ENCODE data around the gene SENP2. TPM values are rescaled to one million over a fixed set of nuclear protein-coding genes. Genes with fewer than 3 reads are reported as not detected.
A peak's percentile ranks its signal among the peaks of the same experiment; 100 is the strongest.
"Not testable (repeated sequence)": the region's sequence is repeated elsewhere in the genome, so short reads cannot be mapped to it uniquely, and the experiment has no call there.

The SENP2 gene
- total RNA-seq, 1 experiment from 2014 or later = 23.9 TPM

DNA sequence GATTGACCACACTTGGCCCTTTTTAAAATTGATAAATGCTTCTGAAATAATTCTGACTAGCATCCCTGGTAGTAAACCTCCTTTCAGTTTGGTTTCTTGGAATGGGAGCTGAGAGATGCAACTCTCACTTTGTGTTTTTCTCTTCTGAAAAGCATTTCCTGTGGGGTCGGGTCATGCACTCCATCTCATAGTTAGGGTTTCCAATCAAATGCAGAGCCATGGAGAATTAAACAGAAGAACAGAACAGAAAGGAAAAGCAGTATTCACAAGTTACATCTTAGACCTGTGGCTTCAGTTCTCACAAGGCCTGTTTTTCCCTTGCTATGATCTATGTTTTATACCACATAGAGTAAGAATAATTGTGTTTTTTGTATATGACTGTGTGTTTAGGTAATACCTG lies 39.7 kb downstream of the SENP2 start:
- Histone ChIP-seq H3K36me3 (replicated peaks; ENCODE audit: control insufficient read depth, insufficient read depth, low read length) (peaks cover 15% of the 10 kb centered on the region), H3K27me3 (ENCODE audit: control insufficient read depth, insufficient read depth, low read length) (no peaks in the 10 kb centered on the region), H3K4me3 (ENCODE audit: insufficient read depth, low read depth, low read length) (no peak overlapping the region)
- no peak for DNase-seq

DNA sequence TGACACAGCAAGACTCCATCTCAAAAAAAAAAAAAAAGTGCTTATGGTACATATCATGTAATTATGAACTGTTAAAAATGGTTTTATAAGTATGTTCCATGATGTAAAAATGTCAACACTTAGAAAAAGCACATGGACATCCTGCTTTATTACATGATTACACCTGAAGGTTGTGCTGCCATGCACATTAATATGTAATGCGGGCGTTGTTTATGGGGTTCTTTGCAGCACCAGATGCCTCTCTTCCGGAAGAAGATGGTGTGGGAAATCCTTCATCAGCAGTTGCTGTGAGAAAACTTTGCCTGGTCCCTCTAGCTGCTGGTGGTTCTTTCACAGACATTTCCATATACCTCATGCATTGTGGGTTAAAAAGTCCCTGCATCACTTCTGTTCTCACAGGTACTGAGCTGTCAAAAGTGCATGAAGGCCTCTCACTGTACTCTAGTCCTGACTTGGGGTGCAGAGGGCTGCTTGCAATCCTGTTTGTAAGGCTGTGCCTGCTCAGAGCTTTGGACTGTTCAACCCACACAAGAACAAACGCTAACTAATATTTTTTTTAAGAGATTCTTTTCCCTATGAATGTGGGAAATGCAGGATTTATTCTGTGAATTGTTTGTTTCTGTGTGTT lies 43.6 kb downstream of the SENP2 start:
- Histone ChIP-seq H3K4me3 (ENCODE audit: insufficient read depth, low read depth, low read length) (no peak overlapping the region), H3K36me3 (replicated peaks; ENCODE audit: control insufficient read depth, insufficient read depth, low read length) (peaks cover 12% of the 10 kb centered on the region), H3K27me3 (ENCODE audit: control insufficient read depth, insufficient read depth, low read length) (no peaks in the 10 kb centered on the region)
- no peak for DNase-seq

DNA sequence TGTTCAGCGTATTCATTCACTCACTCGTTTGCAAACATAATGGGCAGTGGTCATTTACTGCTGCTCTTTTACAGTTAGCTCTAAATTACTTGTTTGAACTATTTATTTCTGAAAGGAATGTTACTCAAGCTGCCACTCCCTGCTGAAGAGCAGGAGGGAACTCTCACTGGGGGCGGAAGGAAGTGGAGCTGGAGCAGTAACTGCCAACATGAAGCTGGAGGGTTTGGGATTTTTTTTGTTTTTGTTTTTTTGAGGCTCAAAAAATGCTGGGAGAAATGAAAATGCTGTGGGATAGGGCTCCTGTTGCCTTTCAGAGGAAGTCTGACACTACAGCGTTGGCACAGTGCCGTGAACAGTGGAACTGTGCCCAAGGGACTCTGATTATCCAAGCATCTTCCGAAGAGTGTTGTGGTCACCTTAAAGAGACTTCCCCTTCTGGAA lies 44.1 kb downstream of the SENP2 start:
- H3K4me3 ChIP-seq (ENCODE audit: insufficient read depth, low read depth, low read length) = no peak overlapping the region
- no peak for DNase-seq
- no peaks in the 10 kb centered on the region for H3K27me3 ChIP-seq (ENCODE audit: control insufficient read depth, insufficient read depth, low read length)
- H3K36me3 ChIP-seq (replicated peaks; ENCODE audit: control insufficient read depth, insufficient read depth, low read length) = peaks cover 11% of the 10 kb centered on the region

DNA sequence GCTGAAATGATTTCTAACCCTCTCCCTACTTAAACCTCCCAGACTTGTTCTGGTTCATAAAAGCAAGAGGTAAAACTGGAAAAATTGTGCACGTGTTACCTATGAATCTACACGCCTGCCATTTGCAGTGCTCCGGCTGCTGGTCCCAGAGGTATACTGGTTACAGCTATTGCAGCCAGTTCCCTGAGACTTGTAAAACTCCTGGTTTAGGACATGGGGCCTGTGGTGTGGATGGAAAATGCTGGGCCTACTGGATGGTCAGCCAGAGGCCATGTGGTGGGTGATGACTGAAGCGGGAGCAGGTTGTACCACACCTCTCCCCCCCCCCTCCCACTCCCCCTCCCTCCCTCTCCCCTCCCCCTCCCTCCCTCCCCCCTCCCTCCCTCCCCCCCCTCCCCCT lies 45.0 kb downstream of the SENP2 start:
- Histone ChIP-seq H3K36me3 (replicated peaks; ENCODE audit: control insufficient read depth, insufficient read depth, low read length) (peaks cover 9% of the 10 kb centered on the region), H3K27me3 (ENCODE audit: control insufficient read depth, insufficient read depth, low read length) (no peaks in the 10 kb centered on the region), H3K4me3 (ENCODE audit: insufficient read depth, low read depth, low read length) (no peak overlapping the region)
- no peak for DNase-seq

DNA sequence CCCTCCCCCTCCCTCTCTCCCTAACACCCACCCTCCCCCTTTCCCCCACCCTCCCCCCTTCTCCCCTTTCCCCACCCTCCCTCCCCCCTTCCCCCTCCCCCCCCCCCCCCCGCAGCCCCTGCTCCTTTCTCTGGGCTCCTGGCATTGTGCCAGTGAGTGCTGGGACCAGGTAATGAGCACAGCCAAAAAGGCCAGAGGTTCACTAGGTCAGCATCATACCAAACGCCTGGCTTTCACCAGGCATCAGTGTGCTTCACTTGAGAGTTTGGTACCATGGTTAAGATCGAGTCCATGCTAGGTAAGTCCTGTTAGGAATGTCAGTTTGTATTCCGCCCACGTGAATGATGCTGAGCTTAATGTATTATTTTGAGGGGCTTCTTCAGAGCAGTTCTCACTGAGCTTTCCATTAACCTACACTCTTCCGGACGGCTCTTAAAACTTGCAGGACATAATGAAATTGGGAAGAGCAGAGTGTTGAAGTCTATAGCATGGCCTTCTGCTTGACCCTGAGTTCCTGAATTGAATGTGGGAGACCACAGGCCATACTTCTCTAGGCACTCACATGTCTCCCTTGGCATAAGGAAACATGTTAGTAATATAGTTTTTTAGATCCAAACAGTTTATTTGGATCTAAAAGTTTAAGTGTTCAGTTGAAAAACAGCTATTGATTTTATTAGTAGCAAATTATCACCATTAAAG lies 45.6 kb downstream of the SENP2 start:
- H3K27me3 ChIP-seq (ENCODE audit: control insufficient read depth, insufficient read depth, low read length) = no peaks in the 10 kb centered on the region
- H3K36me3 ChIP-seq (replicated peaks; ENCODE audit: control insufficient read depth, insufficient read depth, low read length) = peaks cover 9% of the 10 kb centered on the region
- no peak overlapping the region for H3K4me3 ChIP-seq (ENCODE audit: insufficient read depth, low read depth, low read length)
- peak; percentile 39 for DNase-seq

DNA sequence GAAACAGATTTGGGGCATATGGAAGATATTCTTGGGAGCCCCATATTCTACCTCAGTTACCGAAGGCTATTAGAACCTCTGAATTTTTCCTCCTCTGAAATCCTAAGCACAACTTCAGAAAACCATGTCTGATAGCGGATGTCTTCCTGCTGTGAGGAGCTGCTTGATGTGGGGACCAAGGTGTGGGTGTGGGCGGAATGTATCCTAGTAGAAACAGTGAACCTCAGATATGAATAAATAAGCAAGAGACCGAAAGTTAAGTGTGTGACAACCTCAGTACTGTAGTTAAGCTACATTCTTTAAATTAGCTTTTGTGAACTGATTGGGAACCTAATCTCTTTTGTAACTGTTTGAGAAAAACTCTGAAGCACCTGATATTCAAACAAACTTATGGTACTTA lies 46.9 kb downstream of the SENP2 start:
- Histone ChIP-seq H3K27me3 (ENCODE audit: control insufficient read depth, insufficient read depth, low read length) (no peaks in the 10 kb centered on the region), H3K36me3 (replicated peaks; ENCODE audit: control insufficient read depth, insufficient read depth, low read length) (peaks cover 6% of the 10 kb centered on the region), H3K4me3 (ENCODE audit: insufficient read depth, low read depth, low read length) (no peak overlapping the region)
- no peak for DNase-seq

DNA sequence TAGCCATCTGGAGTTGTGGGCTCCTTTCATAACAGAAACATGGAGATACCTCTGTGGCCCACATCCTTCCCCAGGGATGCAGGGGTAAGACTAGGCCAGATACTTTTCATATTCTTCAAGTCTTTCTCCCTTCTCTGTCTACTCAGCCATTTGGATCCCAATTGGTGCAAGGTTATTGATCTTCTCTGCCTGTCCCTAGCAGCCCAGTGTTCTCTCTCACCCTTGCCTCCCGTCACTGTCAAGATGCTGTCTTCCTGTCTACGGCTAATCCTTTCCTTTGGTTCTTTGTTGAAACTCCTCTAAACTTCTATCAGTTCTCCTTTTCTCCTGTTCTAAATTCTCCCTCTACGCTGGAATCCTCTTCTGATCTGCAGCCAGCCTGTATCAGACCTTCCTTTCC lies 51.3 kb downstream of the SENP2 start:
- Histone ChIP-seq H3K27me3 (ENCODE audit: control insufficient read depth, insufficient read depth, low read length) (no peaks in the 10 kb centered on the region), H3K36me3 (replicated peaks; ENCODE audit: control insufficient read depth, insufficient read depth, low read length) (0 out of 2 replicates have a peak, but pooled peaks cover 1% of the 10 kb centered on the region), H3K4me3 (ENCODE audit: insufficient read depth, low read depth, low read length) (no peak overlapping the region)
- no peak for DNase-seq

DNA sequence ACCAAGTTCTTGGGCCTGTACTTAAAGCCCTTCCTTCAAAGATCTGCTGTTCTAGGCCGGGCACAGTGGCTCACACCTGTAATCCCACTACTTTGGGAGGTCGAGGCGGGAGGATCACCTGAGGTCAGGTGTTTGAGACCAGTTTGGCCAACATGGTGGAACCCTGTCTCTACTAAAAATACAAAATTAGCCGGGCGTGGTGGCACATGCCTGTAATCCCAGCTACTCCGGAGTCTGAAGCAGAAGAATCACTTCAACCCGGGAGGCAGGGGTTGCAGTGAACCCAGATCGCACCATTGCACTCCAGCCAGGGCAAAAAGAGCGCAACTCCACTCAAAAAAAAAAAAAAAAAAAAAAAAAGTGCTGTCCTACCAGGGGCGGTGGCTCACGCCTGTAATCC lies 52.6 kb downstream of the SENP2 start:
- not testable (repeated sequence) for H3K4me3 ChIP-seq (ENCODE audit: insufficient read depth, low read depth, low read length); DNase-seq; H3K36me3 ChIP-seq (replicated peaks; ENCODE audit: control insufficient read depth, insufficient read depth, low read length); H3K27me3 ChIP-seq (ENCODE audit: control insufficient read depth, insufficient read depth, low read length)

DNA sequence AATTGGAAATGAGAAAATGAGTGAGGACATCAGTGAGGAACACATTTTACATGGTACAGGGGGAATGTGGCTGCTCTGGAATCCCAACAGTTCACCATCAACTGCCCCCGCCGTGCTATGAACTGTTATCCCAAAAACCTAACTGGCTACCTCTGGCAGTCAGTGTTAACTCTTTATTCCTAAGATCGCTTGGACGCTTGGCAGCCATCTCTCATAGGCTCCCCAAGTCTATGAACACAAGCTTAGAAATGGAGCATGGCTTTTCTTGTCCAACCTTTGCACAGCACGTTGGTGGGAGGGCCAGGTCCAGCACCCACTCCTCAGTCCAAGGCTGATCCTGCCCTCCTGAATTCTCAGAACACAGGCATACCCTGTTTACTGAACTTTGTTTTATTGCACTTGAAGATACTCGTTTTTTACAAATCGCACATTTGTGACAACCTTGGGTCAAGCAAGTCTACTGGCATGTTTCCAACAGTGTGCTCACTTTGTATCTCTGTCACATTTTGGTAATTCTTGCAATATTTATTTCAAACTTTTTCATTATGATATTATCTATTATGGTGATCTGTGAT lies 53.6 kb downstream of the SENP2 start:
- H3K4me3 ChIP-seq (ENCODE audit: insufficient read depth, low read depth, low read length) = no peak overlapping the region
- H3K36me3 ChIP-seq (replicated peaks; ENCODE audit: control insufficient read depth, insufficient read depth, low read length) = peaks cover 4% of the 10 kb centered on the region
- H3K27me3 ChIP-seq (ENCODE audit: control insufficient read depth, insufficient read depth, low read length) = no peaks in the 10 kb centered on the region
- DNase-seq = no peak

DNA sequence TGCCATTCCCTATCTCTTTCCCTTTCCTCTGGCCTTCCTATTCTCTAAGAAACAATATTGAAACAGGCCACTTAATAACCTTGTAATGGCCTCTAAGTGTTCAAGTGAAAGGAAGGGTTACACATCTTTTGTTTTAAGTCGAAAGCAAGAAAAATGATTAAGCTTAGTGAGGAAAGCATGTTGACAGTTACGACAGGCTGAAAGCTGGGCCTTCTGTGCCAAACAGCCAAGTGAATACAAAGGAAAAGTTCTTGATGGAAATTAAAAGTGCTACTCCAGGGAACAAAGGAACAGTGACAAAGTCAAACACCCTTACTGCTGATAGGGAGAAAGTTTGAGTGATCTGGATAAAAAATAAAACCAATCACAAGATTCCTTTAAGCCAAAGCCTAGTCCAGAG lies 54.2 kb downstream of the SENP2 start:
- no peak for DNase-seq
- no peak overlapping the region for H3K4me3 ChIP-seq (ENCODE audit: insufficient read depth, low read depth, low read length)

DNA sequence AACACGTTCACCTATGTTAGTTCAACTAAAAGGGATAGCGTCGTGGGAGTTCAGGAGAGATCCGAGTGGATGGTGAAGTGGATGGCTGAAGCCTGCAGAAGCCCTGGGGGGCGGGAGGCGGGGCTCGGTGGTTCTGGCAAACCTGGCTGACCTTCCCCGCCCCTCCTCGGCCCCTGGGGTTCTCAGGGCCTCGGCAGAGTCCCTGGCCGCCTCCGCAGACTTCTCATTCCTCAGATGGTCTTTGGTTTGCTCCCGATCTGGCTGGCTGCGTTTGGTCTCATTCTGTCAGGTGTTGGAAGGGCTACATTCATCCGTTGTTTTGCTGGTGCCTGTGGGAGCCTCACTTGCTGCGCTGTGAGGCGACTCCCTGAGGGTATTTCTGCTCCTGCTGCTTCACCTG lies 59.1 kb downstream of the SENP2 start:
- not testable (repeated sequence) for H3K4me3 ChIP-seq (ENCODE audit: insufficient read depth, low read depth, low read length); DNase-seq; H3K27me3 ChIP-seq (ENCODE audit: control insufficient read depth, insufficient read depth, low read length)
- peaks cover 20% of the 10 kb centered on the region for H3K36me3 ChIP-seq (replicated peaks; ENCODE audit: control insufficient read depth, insufficient read depth, low read length)

More for the DNA sequence above, 54.2 kb downstream of the SENP2 start:
- Histone ChIP-seq H3K27me3 (ENCODE audit: control insufficient read depth, insufficient read depth, low read length) (no peaks in the 10 kb centered on the region), H3K36me3 (replicated peaks; ENCODE audit: control insufficient read depth, insufficient read depth, low read length) (peaks cover 6% of the 10 kb centered on the region)

DNA sequence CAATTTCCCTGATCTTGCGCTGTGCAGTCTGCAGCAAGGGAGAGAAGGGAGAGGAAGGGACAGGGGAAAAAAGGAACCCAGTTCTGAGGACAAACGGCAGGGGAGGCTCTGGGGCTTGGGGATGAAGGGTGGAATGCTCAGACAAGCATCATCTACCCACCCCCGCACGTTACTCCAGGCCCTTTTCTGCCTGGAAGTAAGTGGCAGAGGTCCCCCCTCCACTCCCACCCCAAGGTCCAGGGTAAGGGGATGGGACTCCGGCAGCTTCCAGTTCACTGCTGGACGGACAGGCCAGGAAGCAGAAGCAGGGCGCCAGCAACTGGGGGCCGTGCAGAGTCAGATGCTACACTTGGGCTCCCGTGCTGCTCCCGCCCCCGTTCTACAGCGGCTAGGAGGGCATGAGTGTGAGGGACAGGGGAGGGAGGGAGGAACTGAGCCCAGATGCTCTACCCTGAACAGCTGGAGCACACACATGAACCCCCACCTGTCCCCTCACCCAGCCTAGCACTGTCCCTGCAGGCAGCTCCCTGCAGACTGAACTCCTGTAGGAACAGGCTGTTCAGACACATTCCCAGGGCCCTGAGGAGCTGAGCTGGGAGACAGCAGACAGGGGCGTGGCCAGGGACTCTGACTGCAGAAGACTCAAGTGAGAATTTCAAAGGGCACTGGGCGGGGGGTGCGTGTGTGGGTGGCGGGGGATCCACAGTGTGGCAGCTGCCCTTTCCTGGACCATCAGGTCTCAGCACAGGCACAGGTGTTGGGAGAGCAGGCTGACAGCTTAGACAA lies 59.7 kb downstream of the SENP2 start:
- Histone ChIP-seq H3K36me3 (replicated peaks; ENCODE audit: control insufficient read depth, insufficient read depth, low read length) (peaks cover 20% of the 10 kb centered on the region), H3K27me3 (ENCODE audit: control insufficient read depth, insufficient read depth, low read length) (no peaks in the 10 kb centered on the region), H3K4me3 (ENCODE audit: insufficient read depth, low read depth, low read length) (no peak overlapping the region)
- DNase-seq = peak; percentile 63

DNA sequence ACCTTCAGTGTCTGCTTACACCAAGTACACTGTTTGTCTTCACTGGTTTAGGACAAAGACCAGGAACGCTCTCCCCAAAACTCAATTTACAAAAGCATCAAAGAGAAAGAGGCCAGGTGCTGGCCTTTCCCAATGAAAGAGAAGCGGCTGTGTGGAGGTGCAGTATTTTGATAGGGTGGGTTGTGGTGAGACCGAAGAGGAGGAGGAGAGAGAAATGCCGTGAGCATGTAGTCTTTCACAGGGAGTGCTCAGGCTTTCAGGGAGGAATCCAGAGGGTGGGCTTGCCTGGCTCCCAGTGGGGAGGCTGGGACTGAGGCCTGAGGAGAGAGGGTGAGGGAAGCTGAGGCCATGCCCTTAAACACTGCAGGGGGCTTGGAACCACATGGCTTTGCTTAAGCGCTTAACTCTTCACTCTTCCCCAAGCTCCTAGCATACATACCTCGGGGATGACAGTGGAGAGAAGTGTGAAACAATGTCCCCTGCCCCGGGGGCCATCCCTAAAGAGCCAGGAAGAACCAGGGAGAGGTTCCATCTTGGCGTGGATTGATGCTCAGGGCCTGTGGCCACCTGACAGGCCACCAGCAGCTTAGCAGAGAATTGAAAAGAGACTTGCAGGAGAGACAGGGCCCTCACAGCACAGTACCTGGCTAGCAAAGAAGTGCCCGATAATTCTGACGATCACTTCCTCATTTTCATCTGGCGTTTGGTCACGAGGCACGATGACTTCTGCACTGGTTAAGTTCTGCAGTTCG lies 60.5 kb downstream of the SENP2 start:
- Histone ChIP-seq H3K4me3 (ENCODE audit: insufficient read depth, low read depth, low read length) (no peak overlapping the region), H3K36me3 (replicated peaks; ENCODE audit: control insufficient read depth, insufficient read depth, low read length) (peaks cover 20% of the 10 kb centered on the region), H3K27me3 (ENCODE audit: control insufficient read depth, insufficient read depth, low read length) (no peaks in the 10 kb centered on the region)
- DNase-seq = peak; percentile 59
